GM06990 (cell line): ENCODE measurements around the gene BCAS3.

Experiments used
- DNase-seq: peaks from one replicate; pipeline ENCODE4 v3.0.0-alpha.2; 2011; ENCODE audit not compliant: insufficient read length; ENCODE audit errors: extremely low read depth
- H3K27me3 ChIP-seq: replicated peaks from 2 replicates; pipeline ENCODE4 v1.6.0; 2011; ENCODE audit warnings: low read length; ENCODE audit not compliant: control insufficient read depth, insufficient read depth
- H3K36me3 ChIP-seq: 2 replicates; pipeline ENCODE4 v1.5.1; 2011; ENCODE audit warnings: low read length; ENCODE audit not compliant: control insufficient read depth, insufficient read depth
- H3K4me3 ChIP-seq: replicated peaks from 2 replicates; pipeline ENCODE4 v1.5.1; 2011; ENCODE audit warnings: low read depth, mild to moderate bottlenecking, control low read depth, low read length
- CTCF ChIP-seq: IDR thresholded peaks from 2 replicates; pipeline ENCODE4 v1.5.1; 2011; ENCODE audit warnings: low read length, control low read depth, mild to moderate bottlenecking, inconsistent platforms; ENCODE audit not compliant: insufficient read depth, poor library complexity, severe bottlenecking

Gene BCAS3

GRCh38 chr17:61157246-61157886 lies 479.7 kb downstream of the BCAS3 start:
- no peaks in the 10 kb centered on the region for H3K36me3 ChIP-seq
- H3K27me3 ChIP-seq, result no peaks in the 10 kb centered on the region
- DNase-seq, result no peak
- no peak for TF ChIP-seq CTCF
- H3K4me3 ChIP-seq, result no peak overlapping the region

GRCh38 chr17:61158376-61158775 lies 480.7 kb downstream of the BCAS3 start:
- no peaks in the 10 kb centered on the region for H3K27me3 ChIP-seq
- no peak for DNase-seq
- no peaks in the 10 kb centered on the region for H3K36me3 ChIP-seq
- TF ChIP-seq CTCF, result no peak
- H3K4me3 ChIP-seq, result no peak overlapping the region

GRCh38 chr17:61159221-61159814 lies 481.7 kb downstream of the BCAS3 start:
- Histone ChIP-seq H3K4me3 (no peak overlapping the region), H3K27me3 (no peaks in the 10 kb centered on the region), H3K36me3 (no peaks in the 10 kb centered on the region)
- peak; percentile 43 for DNase-seq
- no peak for TF ChIP-seq CTCF

GRCh38 chr17:61160204-61160603 lies 482.6 kb downstream of the BCAS3 start:
- TF ChIP-seq CTCF, result no peak
- Histone ChIP-seq H3K4me3 (no peak overlapping the region), H3K27me3 (no peaks in the 10 kb centered on the region), H3K36me3 (no peaks in the 10 kb centered on the region)
- no peak for DNase-seq

- no peak for TF ChIP-seq CTCF
Measured at GRCh38 chr17:61160789-61161445, 483.3 kb downstream of the BCAS3 start.

More at GRCh38 chr17:61160789-61161445, 483.3 kb downstream of the BCAS3 start:
- no peaks in the 10 kb centered on the region for H3K27me3 ChIP-seq
- H3K36me3 ChIP-seq, result no peaks in the 10 kb centered on the region
- no peak overlapping the region for H3K4me3 ChIP-seq
- no peak for DNase-seq
